Heart left ventricle (tissue), 16 donors: Measurements from ENCODE around the gene DPYSL3. TPM values are rescaled to one million over a fixed set of nuclear protein-coding genes. Genes with fewer than 3 reads are reported as not detected.
"Not testable (repeated sequence)": the region's sequence is repeated elsewhere in the genome, so short reads cannot be mapped to it uniquely, and the experiment has no call there.

Experiments used
- ATAC-seq, 4 donors: fragments of 200-7000 bp; cut with Tn5 transposase; one replicate each; pipeline ENCODE4 v1.9.1; 2020 to 2022; ENCODE audit warnings: moderate library complexity in 4 of 4, mild to moderate bottlenecking in 3 of 4, moderate number of reproducible peaks in 1 of 4
- DNase-seq, 5 donors: peaks; one replicate each; pipeline ENCODE4 v3.0.0-alpha.2; 2020
- H3K27ac ChIP-seq, 12 donors: fragments of 200-600 bp; sonication (generic) in 4 of 12; one replicate each; pipeline versions ENCODE4 v1.5.0 to v1.8.0; 2016 to 2022; ENCODE audit warnings: mild to moderate bottlenecking in 2 of 12
- H3K27me3 ChIP-seq, 9 donors: fragments of 200-600 bp; sonication (generic) in 2 of 9; one replicate each; pipeline versions ENCODE4 v1.5.1 to v1.8.0; 2016 to 2022; ENCODE audit warnings: mild to moderate bottlenecking in 3 of 9
- H3K36me3 ChIP-seq, 9 donors: fragments of 200-600 bp; sonication (generic) in 2 of 9; one replicate each; pipeline versions ENCODE4 v1.5.0 to v1.8.0; 2018 to 2022; ENCODE audit warnings: mild to moderate bottlenecking in 2 of 9
- H3K4me1 ChIP-seq, 12 donors: fragments of 200-600 bp; sonication (generic) in 4 of 12; one replicate each; pipeline versions ENCODE4 v1.5.0 to v1.8.0; 2016 to 2022; ENCODE audit warnings: mild to moderate bottlenecking in 3 of 12
- H3K4me3 ChIP-seq, 12 donors: fragments of 200-600 bp; sonication (generic) in 4 of 12; one replicate each; pipeline versions ENCODE4 v1.5.0 to v1.8.0; 2017 to 2022; ENCODE audit warnings: mild to moderate bottlenecking in 9 of 12, moderate library complexity in 4 of 12
- H3K9me3 ChIP-seq, 12 donors: fragments of 200-600 bp; sonication (generic) in 4 of 12; one replicate each; pipeline versions ENCODE4 v1.5.0 to v1.8.0; 2016 to 2022; ENCODE audit warnings: mild to moderate bottlenecking in 1 of 12
- POLR2A ChIP-seq, 2 donors: fragments of 450-650 bp; IDR thresholded peaks; one replicate each; pipeline ENCODE4 v1.6.1; 2017; ENCODE audit warnings: antibody characterized with exemption in 2 of 2, mild to moderate bottlenecking in 2 of 2, moderate library complexity in 2 of 2
- WGBS, 4 donors: extraction: QIAGEN DNeasy Blood & Tissue Kit in 2 of 4; methylation state at CpG; one replicate each; pipeline versions ENCODE4 v1.1.5 to v1.1.7; 2013 to 2018; 5-methylcytosine and 5-hydroxymethylcytosine counted together
- intact Hi-C, 10 donors: fragments of 100-400 bp; cut with DNase I; formaldehyde crosslinking; loops; one replicate each; pipeline versions ENCODE4 v1.11.1 to v1.14.2; 2022
- polyA plus RNA-seq, 2 donors: library from polyadenylated mRNA; stranded (reverse); fragments of 200-250 nt; gene quantifications; one replicate each; pipeline ENCODE4 v1.2.3, GENCODE V29; 2013
- total RNA-seq, 9 donors: library from RNA; depleted of rRNA in 2 of 9; stranded (reverse); fragments of >200 nt in 2 of 9; fragmentation: NEBNext Ultra II Directional in 3 of 9; extraction: Animal tissue kit (Norgen Biotek cat#: 25700) in 3 of 9; gene quantifications; one replicate each; pipeline versions ENCODE4 v1.1.0 to v1.2.4, GENCODE V29; 2016 to 2023
- TF ChIP-seq, protein P1 (sequence below), 12 donors: fragments of 200-600 bp; sonication (generic) in 4 of 12; IDR thresholded peaks; one replicate each; pipeline versions ENCODE4 v1.5.0 to v1.8.0; 2018 to 2022; ENCODE audit warnings: antibody characterized with exemption in 12 of 12, mild to moderate bottlenecking in 5 of 12
- donor health status: ischemic (EF 13 %, LVEDD 7.1; RV severe dilation, severe dysfunction).
- donor health status: healthy with polysubstance abuse.
- donor health status: DM: no; HTN: yes; CAD: no.
- donor health status: DM: no; HTN: no; CAD: no.
- donor health status: ischemic (EF 25% LVEDD 6.9; RV normal size, moderate dysfunction).
- donor health status: ischemic (EF 25% LVEDD 5.7; RV mildly dilated, moderate dysfunction).
- donor health status: healthy.
- donor health status: DM: yes; HTN: yes; CAD: no.
- donor health status: ischemic (EF 35%, LVEDD 5.7; RV mildly dilated, moderate dysfunction).
- donor health status: nonischemic (EF 11% LVEDD 7.7; RV severe dilation, severe dysfunction).
- donor health status: DM: yes; HTN: yes; CAD: no.
- donor health status: PGD.
- donor health status: ischemic (EF 29% LVEDD 5.4; RV normal size, mild dysfunction).
- donor health status: nonischemic (EF 23%, LVEDD 6.1; RV moderate dilation, normal function).

The DPYSL3 gene
- total and polyA plus RNA-seq, 11 donors, result 7.9 to 54.7 (median 20.6) TPM

DNA sequence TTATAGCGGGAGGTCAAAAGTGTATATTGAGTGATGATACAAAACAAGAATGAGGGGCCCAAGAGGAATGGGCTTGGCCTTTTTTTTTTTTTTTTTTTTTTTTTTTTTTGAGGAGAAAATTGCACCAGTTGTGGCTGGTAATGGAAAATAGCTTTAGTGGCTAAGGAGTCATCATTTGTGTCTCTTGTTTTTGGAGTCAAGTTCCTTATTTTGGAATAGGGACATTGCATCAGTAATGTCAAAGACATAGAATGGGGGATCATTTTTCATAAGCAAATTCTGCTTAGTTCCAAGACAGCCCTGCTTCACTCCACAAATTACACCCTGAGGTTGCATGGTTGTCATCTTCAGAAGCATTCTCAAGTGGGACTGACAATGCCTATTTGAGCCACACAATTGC lies 137.7 kb downstream of the DPYSL3 start:
- no peaks in the 10 kb centered on the region for H3K27me3 ChIP-seq
- no peak overlapping the region for H3K4me3 ChIP-seq
- ATAC-seq, result no peak
- intact Hi-C loops, result loop anchor here in 2 of 10 donors (5.0 kb wide), 1 partner anchor 145 kb away; no protein-coding TSS in a partner anchor
- 94 to 100% (median 98%) methylated on average over 1 of the region's 1 CpG for WGBS, 4 donors
- H3K4me1 ChIP-seq, result no peaks in the 10 kb centered on the region
- H3K27ac ChIP-seq, result no peak overlapping the region
- TF ChIP-seq, protein P1, sequence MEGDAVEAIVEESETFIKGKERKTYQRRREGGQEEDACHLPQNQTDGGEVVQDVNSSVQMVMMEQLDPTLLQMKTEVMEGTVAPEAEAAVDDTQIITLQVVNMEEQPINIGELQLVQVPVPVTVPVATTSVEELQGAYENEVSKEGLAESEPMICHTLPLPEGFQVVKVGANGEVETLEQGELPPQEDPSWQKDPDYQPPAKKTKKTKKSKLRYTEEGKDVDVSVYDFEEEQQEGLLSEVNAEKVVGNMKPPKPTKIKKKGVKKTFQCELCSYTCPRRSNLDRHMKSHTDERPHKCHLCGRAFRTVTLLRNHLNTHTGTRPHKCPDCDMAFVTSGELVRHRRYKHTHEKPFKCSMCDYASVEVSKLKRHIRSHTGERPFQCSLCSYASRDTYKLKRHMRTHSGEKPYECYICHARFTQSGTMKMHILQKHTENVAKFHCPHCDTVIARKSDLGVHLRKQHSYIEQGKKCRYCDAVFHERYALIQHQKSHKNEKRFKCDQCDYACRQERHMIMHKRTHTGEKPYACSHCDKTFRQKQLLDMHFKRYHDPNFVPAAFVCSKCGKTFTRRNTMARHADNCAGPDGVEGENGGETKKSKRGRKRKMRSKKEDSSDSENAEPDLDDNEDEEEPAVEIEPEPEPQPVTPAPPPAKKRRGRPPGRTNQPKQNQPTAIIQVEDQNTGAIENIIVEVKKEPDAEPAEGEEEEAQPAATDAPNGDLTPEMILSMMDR (IDR thresholded peaks at IDR 0.05), result no peak
- no peak for TF ChIP-seq POLR2A (IDR thresholded peaks at IDR 0.05)
- H3K36me3 ChIP-seq, result no peaks in the 10 kb centered on the region
- H3K9me3 ChIP-seq, result no peaks in the 10 kb centered on the region
- no peak for DNase-seq

DNA sequence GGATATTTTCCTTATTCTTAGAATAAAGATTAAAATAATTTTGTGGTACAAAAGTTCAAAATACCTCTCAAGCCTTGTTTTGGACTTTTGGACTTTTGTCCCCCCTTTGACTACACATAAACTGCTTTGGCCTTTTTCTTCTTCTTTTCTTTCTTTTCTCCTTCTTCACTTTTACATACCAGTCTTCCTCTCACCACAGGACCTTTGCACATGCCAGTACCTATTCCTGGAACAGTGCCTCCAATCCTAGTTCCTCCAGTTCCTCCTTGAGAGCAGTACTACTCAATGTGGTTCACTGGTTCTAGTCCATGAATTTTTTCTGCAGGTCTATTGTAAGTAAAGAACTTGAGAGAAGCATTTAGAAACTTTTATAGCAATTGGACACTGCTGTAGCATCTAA lies 138.6 kb downstream of the DPYSL3 start:
- Histone ChIP-seq H3K27me3 (peaks cover 0 to 3% (median 0%) of the 10 kb centered on the region in 9 donors), H3K9me3 (no peaks in the 10 kb centered on the region), H3K27ac (no peak overlapping the region), H3K4me3 (no peak overlapping the region), H3K36me3 (no peaks in the 10 kb centered on the region), H3K4me1 (no peaks in the 10 kb centered on the region)
- TF ChIP-seq POLR2A (IDR thresholded peaks at IDR 0.05), result no peak
- TF ChIP-seq, protein P1 (IDR thresholded peaks at IDR 0.05), result no peak
- ATAC-seq, result no peak
- no peak for DNase-seq
- intact Hi-C loops, result loop anchor here in 2 of 10 donors (5.0 kb wide), 1 partner anchor 144 kb away; no protein-coding TSS in a partner anchor

DNA sequence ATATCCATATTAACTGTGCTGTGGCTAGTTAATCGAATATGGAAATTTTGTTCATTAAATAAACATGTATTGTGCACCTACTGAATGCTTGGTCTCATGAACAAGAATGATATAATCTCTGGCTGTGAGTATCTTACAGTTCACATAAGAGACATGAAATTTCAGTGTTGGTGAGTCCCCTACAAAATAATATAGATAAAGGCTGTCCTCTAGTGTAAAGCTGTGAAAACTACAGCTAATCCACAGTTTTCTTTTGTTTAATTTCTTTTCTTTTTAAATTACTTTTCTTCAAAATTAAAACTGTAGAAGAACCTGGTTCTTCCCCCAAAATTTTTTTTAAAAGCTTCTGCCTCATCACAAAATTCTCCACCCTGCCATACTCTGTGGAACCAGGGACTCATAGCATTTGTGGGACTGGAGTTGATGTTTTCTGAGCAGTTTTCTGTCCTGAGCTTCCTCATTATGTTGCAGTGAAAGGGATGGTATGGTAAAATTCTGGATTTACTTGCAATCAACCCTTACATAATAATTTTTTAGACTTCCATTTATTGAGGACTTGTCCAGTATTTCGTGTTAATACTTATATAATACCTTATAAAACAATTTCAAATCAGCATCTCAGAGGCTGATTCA lies 140.0 kb downstream of the DPYSL3 start:
- 11 to 38% (median 24%) methylated on average over 2 of the region's 2 CpGs for WGBS, 4 donors
- Histone ChIP-seq H3K27me3 (peaks cover 0 to 8% (median 0%) of the 10 kb centered on the region in 9 donors), H3K36me3 (no peaks in the 10 kb centered on the region), H3K4me1 (no peaks in the 10 kb centered on the region), H3K27ac (no peak overlapping the region), H3K4me3 (no peak overlapping the region), H3K9me3 (peaks cover 0 to 1% (median 0%) of the 10 kb centered on the region in 12 donors)
- no peak for DNase-seq
- intact Hi-C loops, result loop anchor here in 9 of 10 donors (1.0 to 10.0 kb wide), 4 partner anchors 143 to 148 kb away; no protein-coding TSS in a partner anchor
- ATAC-seq, result no peak
- no peak for TF ChIP-seq POLR2A (IDR thresholded peaks at IDR 0.05)
- TF ChIP-seq, protein P1 (IDR thresholded peaks at IDR 0.05), result peak; percentile 32 to 61 (median 50)

DNA sequence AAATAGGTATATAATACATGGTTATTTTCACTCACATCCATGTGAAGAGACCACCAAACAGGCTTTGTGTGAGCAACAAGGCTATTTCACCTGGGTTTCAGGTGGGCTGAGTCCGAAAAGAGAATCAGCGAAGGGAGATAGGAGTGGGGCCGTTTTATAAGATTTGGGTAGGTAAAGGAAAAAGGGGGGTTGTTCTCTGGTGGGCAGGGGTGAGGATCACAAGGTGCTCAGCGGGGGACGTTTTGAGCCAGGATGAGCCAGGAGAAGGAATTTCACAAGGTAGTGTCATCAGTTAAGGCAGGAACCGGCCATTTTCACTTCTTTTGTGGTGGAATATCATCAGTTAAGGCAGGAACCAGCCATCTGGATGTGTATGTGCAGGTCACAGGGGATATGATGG lies 142.5 kb downstream of the DPYSL3 start:
- intact Hi-C loops, result loop anchor here in 6 of 10 donors (2.0 to 10.0 kb wide), 4 partner anchors 140 to 145 kb away; no protein-coding TSS in a partner anchor
- DNase-seq, ATAC-seq, H3K36me3 ChIP-seq, H3K9me3 ChIP-seq, H3K27ac ChIP-seq, H3K4me3 ChIP-seq, H3K27me3 ChIP-seq, H3K4me1 ChIP-seq: not testable (repeated sequence)
- WGBS, 4 donors, result 75 to 79% (median 77%) methylated on average over 6 of the region's 6 CpGs
